ENCODE measurements around the gene C17orf75. TPM values are rescaled to one million over a fixed set of nuclear protein-coding genes. Genes with fewer than 3 reads are reported as not detected.

Gene C17orf75
- total and polyA plus RNA-seq, 2 of the 4 experiments (the other 2 are of a cell fraction), result 11.5 to 16.1 TPM

- POLR2A ChIA-PET (ENCODE audit: unreplicated experiment), result no interaction called here
- Histone ChIP-seq H4K5ac (ENCODE audit: low read depth, low read length) (no peak overlapping the region), H2AFZ (replicated peaks; ENCODE audit: low read length, poor library complexity) (no peak overlapping the region), H3K9me3 (ENCODE audit: control insufficient read depth, insufficient read depth, low read length) (no peaks in the 10 kb centered on the region), H3K4me3 (ENCODE audit: insufficient read depth, low read depth, low read length) (no peak overlapping the region), H2AK5ac (ENCODE audit: low read depth, low read length) (no peak overlapping the region), H2BK5ac (ENCODE audit: low read depth, low read length, poor library complexity, severe bottlenecking) (no peak overlapping the region), H2BK15ac (ENCODE audit: low read depth, low read length) (no peak overlapping the region), H3K36me3 (ENCODE audit: control insufficient read depth, insufficient read depth, low read length) (peaks cover 2% of the 10 kb centered on the region), H3K56ac (ENCODE audit: extremely low read depth, insufficient read depth, low read length) (no peak overlapping the region), H3K4me2 (ENCODE audit: low read depth, low read length) (no peak overlapping the region), H3K9me1 (ENCODE audit: insufficient read depth, low read length) (no peaks in the 10 kb centered on the region; the same call in 1 of the 2 replicates), H3K4me1 (ENCODE audit: control insufficient read depth, insufficient read depth, low read length) (peaks cover 2% of the 10 kb centered on the region), H3K4ac (ENCODE audit: low read depth, low read length) (no peak overlapping the region), H2BK20ac (ENCODE audit: low read depth, low read length) (no peak overlapping the region), H4K91ac (ENCODE audit: insufficient read depth, low read depth, low read length) (no peak overlapping the region), H2AK9ac (replicated peaks; ENCODE audit: low read depth, low read length, poor library complexity) (no peak overlapping the region), H3K14ac (replicated peaks; ENCODE audit: low read depth, low read length) (no peak overlapping the region), H2BK120ac (ENCODE audit: low read depth, low read length) (no peak overlapping the region), H3K27me3 (ENCODE audit: control insufficient read depth, insufficient read depth, low read length) (no peaks in the 10 kb centered on the region), H3K23ac (ENCODE audit: low read depth, low read length) (no peak overlapping the region), H3K79me1 (ENCODE audit: low read depth in 1 of 2, low read length in 2 of 2) (peaks cover 8 to 16% of the 10 kb centered on the region in 2 experiments), H3K27ac (ENCODE audit: insufficient read depth, low read length) (no peak overlapping the region), H3K9ac (ENCODE audit: low read depth, low read length) (no peak overlapping the region), H4K20me1 (ENCODE audit: insufficient read depth, low read length) (peaks cover 34% of the 10 kb centered on the region), H4K8ac (ENCODE audit: low read depth in 2 of 2, low read length in 2 of 2) (no peak overlapping the region; a peak in 1 of 4 replicates), H3K18ac (ENCODE audit: low read depth, low read length) (no peak overlapping the region)
- WGBS, 2 experiments (ENCODE audit: extremely low coverage in 2 of 2, insufficient read length in 1 of 2), result 80% methylated on average over 1 of the region's 2 CpGs; no CpG with 5 or more reads in 1 of the 2 experiments
- dilution Hi-C loops (cut with HindIII; ENCODE audit: low sequenced_read_pairs, unreplicated experiment) (no loop called here), intact Hi-C loops (cut with micrococcal nuclease) (no loop called here), in situ Hi-C loops (cut with MboI; ENCODE audit: low sequenced_read_pairs) (no loop called here)
- CTCF ChIA-PET, result no interaction called here
- no peak for DNase-seq
- BruUV-seq (replicated peaks), result no TSS peak
- ATAC-seq (ENCODE audit: low read depth), result no peak
- TF ChIP-seq RCOR1 (IDR thresholded peaks at IDR 0.05; ENCODE audit: insufficient replicate concordance, low read length), result no peak
- TF ChIP-seq CHD1 (IDR thresholded peaks at IDR 0.05; ENCODE audit: low read depth, low read length), result no peak
- TF ChIP-seq POLR2A (IDR thresholded peaks at IDR 0.05; ENCODE audit: low read depth, low read length), result no peak
- no peak for TF ChIP-seq BHLHE40 (IDR thresholded peaks at IDR 0.05; ENCODE audit: low read depth, low read length)
- TF ChIP-seq MAZ (IDR thresholded peaks at IDR 0.05; ENCODE audit: borderline replicate concordance, low read depth, low read length), result no peak
- no peak for TF ChIP-seq CEBPB (IDR thresholded peaks at IDR 0.05; ENCODE audit: low read depth, low read length)
- TF ChIP-seq MAFK (IDR thresholded peaks at IDR 0.05; ENCODE audit: low read depth, low read length), result no peak
- TF ChIP-seq SMC3 (IDR thresholded peaks at IDR 0.05; ENCODE audit: low read depth, low read length), result no peak
- no peak for TF ChIP-seq RAD21 (IDR thresholded peaks at IDR 0.05; ENCODE audit: low read length)
- TF ChIP-seq MXI1 (IDR thresholded peaks at IDR 0.05; ENCODE audit: borderline replicate concordance, low read depth, low read length), result no peak
- no peak for TF ChIP-seq RFX5 (IDR thresholded peaks at IDR 0.05; ENCODE audit: low read depth, low read length)
These were observed 6.5 kb upstream of the C17orf75 start for GRCh38 chr17:32348483-32348800.
